ELR (cell line): ENCODE measurements around the gene CCDC102A.

Experiments used
- DNase-seq: peaks from one replicate; pipeline ENCODE4 v3.0.0-alpha.2; 2015; ENCODE audit warnings: low read depth

The CCDC102A gene

DNA sequence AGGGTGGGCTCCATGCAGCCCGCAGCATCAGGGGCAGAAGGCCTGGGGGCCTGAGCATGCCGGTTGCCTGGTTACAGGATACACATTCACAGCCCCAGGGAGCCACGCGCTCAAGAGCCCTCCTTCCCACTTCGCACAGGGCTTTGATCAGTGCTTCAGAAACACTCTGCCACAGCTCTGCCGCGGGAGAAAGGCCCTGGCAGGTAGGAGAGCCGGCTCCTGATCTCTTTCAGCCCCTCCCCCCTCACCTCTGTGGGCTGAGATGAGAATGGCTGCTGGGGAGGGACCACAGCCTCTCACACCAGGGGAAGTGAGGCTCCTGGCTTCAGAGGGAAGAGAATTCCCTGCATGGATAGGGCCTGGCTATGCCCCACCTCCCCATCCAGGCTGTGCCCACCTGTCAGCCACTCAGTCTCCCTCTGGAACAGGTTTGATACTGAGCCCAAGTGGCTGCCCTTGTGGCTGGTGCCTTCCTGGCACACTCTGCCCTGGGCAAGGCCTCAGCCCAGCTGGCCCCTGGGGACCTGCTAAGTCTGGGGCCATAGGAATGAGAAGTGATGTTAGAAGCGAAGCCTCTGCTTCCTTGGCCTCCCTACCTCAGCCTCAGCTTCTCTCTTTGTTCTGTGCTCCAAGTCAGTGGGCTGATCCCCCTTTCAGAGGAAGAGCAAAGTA lies 58.7 kb downstream of the CCDC102A start:
- no peak for DNase-seq

DNA sequence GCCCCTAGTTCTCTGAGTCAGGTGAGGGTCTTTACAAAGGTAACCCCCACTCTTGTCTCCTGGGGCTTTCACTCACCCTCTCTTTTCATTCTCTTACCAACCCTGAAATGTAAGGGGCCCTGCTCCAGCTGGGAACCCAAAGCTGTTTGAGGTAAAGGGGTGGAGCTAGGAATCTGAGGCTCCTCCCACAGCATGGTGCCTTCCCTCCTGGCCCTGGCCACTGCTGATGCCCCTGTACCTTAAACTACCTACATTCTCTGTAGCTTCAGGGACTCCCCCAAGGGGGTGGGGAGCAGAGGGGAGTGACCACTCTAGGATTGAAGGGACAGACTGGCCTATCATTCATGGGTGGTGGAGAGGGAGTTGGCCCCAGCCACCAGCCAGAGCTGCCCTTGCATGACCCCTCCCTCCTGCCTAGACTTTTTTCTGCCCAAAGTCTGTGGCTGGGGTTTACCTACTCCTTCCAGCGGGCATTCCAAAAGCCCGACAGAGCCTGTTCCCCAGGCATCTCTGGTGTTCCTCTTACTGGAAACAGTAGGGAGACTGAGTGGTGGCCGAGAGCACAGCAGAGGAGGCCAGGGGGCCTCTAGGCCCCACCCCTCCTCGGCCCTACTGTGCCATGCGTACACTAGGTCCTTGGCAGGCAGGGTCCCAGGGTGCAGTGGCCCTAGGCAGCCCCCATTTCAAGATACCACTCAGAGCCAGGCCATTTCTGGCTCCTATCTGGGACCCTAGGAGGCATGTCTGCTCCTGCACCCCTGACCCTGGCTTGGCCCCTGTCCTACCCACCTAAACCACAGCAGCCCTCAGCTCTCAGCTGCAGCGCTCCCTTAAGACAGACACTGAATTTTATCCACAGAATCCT lies 59.6 kb downstream of the CCDC102A start:
- DNase-seq, result no peak

DNA sequence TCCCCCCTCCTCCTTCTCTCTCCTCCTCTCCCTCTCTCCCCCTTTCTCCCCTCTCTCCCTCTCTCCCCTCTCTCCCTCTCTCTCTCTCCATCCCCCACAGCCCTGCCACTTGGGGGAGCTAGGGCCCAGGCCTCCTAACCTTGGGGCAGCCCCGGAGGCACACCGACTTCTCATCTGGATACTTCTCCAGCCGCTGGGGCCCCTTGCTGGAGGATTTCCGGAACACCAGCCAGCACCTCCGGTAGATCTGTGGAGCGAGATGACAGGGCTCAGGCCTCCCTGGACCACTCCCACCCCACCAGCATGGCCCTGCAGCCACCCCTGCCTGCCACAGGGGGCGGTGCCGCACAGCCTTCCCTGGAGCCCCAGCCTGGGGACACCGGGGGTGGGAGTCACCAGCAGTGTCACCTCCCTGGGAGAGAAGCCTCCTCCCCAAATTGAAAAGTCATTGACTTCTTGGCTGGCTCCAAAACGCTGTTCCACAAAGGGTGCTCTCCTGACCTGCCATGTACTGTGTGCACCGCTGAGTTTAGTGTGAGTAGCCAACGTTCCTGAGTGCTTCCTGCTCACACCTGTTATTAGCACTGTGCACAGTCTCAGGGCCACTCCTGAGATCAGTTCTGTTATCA lies 60.5 kb downstream of the CCDC102A start:
- DNase-seq, result peak; percentile 59

DNA sequence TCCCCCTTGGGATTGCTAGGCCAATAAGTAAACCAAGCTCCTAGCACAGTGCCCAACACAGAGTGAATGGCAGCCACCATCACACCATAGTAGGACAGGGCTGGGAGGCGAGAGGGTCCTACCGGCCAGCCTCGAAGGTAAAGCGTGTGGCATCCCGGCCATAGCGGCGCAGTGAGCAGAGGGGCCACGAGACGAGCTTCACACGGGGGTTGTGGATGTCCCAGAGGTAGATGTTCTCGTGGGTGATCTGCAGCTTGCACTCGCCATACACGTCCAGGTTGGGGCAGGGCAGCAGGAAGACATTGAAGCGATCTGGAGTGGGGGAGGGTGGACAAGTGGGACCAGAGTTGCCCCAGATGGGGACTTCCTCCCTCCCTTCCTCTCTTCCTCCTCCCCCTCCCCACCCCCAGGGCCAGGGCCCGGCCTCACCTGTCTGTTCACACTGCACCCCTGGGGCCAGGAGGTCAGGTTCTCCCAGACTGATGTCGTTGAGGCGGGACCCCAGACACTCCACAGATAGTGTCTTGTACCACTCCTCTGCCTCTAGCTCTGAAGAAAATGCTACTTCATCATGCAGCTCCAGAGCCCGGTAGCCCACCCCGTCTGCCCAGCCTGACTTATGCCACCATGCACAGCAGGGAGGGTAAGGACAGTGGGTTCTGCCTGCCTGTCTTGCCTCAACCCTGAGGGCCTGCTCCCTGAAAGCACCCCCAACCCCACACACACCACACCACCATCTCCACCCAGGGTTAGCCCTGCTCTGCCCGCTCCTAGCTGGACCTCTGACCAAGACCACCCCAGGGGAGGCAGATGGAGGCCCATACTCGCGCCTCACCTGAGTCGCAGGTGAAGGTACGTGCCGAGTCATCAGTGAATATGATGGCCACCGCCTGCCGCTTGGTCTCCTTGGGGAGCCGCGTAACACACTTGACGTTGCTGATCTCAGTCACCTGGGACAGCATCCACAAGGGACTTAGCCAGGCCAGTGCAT lies 61.4 kb downstream of the CCDC102A start:
- no peak for DNase-seq

DNA sequence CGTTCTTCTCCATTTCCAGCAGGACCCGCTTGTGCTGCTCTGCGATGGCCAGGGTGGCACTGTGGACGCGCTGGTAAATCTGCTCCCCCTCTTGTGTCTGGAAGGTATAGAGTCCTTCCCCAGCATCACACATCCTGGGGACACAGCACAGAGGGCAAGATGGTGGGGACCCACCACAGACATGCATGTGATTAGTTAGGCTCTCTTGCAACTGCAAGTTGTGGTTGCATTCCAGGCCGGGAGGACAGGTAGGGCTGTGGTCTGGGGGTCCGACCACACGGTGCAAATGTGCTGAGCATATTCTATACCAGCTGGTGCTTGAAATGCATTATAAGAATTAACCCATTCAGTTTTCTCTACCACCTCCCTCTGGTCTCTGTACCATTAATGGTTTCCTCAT lies 62.5 kb downstream of the CCDC102A start:
- no peak for DNase-seq

DNA sequence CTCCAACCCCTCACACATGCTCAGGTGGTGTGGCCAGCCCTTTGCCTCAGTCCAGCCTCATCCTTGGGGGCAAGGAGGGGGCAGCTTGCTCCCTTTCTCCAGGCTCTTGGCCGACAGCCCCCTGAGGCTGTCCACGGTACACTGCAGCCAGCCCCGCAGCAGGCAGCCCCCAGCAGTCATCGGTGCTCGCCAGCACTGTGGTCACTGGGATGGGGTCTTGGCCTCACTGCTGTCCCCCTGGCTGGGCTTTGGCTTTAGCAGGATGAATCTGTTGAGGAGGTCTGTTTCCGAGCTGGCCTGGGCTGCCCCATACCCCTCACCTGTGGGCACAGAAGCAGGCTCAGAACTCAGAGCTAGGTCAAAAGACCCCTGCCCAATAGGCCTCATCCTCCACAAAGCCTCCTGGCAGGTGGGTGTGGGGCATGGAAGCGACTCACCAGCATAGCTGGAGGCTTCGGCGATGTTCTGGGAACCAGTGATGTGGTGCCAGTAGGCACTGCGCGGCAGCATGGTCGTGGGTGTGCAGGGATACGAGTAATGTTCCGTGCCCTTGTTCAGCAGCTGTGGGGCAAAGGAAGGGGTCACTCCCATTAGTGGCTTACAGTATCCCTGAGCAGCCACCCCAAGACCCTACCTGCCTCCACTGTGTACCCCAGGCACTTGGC lies 63.1 kb downstream of the CCDC102A start:
- DNase-seq, result no peak

DNA sequence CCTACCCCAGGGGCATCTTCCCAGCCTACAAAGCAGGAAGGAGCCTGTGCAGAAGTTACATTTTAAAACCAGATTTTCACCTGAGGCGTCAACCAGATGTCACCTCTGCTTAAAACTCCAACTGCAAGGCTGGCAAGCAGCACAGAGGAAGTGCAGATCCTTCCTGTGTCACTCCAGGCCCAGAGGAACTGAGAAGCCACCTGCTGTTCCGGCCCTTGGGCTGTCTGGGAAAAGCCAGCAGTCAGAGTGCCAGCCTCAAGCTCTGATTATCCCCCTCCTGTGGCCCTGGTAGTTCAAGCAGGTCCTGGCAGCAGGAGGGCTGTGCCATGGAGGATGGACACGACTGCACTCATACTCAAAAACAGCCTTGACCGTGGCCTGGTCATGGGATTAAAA lies 63.7 kb downstream of the CCDC102A start:
- no peak for DNase-seq

DNA sequence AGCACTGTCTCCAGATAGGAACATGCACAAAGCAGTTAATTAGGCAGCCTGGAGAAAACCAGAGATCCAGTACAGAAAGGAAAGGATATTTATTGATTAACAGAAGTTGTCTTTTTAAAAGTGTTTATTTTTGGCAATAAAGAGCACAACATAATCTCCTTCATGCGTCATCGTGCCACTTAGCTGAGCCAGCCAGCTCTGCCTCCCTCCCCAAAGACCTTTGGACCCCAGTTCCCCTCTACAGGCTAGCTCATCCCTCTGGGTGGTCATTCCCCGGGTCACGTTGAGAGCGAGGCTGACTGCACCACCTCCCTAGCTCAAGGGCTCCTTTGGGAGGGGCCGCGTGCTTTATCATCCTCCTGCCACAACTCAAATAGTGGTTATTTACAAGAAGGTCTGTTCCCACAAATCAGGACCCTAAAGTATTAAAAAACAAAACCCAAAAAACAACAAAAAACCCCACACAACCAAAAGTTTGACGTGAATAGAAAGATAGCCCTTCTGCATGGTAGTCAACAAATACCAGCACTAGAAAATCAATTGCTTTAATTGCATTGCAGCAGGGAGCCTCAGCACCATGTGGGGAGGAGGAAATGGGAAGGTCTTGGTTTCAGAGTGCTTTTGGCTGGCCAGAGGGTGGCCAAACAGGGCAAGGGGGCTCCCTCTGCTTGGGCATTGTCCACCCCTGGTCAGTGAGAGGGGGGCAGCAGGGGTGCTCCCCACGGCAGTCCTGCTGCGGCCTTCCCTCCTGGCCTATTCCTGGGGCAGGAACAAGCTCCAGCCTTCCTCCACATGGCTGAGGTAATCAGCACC lies 64.3 kb downstream of the CCDC102A start:
- DNase-seq, result no peak

DNA sequence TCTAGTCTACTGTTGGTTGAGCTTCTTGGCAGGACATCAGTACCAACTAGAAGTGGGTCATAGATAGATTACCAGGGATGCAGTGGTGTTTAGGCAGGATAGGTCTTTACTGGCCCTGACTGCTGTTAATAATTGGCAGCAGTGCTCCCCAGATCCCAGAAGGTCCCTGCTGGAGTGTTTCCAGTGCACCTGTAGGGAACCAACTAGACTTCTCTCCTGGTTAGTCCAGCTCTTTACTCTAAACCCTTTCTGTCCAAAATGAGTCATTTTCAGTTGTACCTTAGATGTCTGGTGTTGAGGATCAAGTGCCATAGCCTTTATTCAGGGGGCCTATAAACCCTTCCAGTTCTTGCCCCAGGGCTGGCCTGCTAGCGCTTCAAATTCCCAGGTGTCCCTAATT lies 65.2 kb downstream of the CCDC102A start:
- no peak for DNase-seq

DNA sequence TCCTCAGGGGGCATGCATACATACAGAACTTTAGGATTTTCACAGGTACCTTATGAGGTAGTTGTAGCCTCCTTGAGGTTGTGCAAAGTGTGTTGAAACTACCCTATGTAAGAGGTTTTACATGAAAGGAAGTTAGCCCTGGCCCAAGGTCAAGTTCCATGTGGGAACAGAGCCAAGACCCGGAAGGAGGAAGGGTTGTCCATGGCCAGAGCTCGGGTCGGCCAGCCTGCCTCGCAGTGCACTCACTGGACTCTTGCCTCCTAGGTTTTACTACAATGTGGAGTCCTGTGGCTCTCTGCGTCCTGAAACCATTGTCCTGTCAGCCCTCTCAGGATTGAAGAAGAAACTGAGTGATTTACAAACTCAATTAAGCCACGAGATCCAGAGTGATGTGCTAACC lies 65.7 kb downstream of the CCDC102A start:
- DNase-seq, result no peak

DNA sequence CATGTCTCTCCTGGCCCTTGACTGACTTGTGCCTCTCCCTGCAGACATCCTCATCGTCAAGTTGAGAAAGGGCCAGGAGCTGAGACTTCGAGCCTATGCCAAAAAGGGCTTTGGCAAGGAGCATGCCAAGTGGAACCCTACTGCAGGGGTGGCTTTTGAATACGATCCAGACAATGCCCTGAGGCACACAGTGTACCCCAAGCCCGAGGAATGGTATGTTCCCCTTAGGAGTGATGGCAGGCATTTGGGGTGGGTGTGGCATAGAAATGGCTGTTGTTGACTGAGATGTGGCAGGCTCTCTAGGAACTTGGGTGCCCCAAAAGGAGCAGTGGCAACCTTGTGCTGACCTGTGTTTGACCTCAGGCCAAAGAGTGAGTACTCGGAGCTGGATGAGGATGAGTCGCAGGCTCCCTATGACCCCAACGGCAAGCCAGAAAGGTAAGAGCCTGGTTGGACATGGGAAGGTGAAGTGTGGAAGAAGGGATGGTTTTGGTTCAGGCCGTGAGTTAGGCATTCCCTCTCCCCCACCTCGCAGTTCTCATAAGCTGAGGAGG lies 66.4 kb downstream of the CCDC102A start:
- DNase-seq, result no peak

DNA sequence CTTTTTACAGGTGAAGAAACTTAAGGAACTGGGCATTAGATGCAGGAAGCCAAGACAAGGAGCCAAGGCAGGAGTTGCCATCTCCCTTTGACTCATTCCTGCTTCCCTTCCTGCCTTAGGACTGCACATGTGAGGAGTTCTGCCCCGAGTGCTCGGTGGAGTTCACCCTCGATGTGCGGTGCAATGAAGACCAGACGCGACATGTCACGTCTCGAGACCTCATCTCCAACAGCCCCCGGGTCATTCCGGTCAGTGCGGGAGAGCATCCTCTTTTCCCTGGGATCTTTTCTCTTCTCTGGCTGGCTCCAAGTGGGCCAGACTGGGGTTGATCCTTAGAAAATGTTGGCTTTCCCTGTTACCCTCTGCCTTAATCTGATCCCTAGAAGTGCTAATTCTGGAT lies 67.3 kb downstream of the CCDC102A start:
- no peak for DNase-seq

DNA sequence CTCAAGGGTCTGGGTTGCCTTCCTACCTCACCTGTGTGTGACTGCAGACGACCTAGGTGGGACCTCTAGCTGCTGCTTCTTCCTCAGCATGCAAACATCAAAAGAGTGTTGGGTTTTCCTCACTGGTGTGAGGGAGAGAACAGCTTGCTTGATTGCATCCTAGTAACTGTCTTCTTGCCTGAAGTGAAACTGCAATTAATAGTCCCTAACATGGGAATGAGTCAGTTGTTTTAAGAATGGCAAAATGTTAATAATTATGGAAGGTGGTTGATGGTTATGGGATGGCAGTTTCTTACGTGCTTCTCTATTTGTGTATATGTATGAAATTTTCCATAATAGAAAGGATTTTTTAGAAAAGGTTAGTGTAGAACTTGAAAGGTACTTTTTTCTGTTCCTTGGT lies 68.0 kb downstream of the CCDC102A start:
- DNase-seq, result no peak

DNA sequence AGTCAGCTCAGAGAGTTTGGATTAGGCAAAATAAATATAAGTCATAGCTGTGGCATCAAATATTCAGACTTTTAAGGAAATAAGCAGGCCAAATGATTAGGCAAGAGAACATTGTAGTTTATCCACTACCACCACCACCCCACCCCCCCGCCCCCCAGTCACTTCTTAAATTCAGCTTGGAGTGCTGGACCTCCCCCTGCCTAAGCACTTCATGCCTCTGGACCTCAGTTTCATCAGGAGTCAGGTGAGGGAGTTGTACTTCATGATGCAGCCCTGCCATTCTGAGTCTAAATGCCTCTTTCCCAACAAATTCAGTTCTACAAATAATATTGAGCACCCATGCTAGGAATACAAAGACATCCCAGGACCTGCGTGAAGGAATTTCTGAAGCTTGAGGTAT lies 71.8 kb downstream of the CCDC102A start:
- no peak for DNase-seq

DNA sequence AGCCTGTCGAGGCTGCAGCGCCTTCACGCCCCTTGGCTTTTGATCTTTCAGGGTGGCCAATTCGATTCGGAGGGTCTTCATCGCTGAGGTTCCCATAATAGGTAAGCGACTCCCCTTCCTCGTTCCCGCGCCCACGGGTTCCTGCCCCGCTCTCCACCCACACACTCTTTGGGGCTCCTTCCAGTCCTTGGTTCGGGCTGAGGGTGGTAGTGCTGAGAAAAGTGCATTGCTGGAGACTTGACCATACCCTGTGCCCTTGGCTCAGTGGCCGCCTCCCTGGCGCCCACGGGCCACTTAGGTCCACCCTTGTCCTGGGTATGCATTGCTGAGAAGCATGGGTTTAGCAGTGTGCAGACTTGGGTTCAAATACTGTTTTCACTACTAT lies 73.4 kb downstream of the CCDC102A start:
- DNase-seq, result peak; percentile 37

DNA sequence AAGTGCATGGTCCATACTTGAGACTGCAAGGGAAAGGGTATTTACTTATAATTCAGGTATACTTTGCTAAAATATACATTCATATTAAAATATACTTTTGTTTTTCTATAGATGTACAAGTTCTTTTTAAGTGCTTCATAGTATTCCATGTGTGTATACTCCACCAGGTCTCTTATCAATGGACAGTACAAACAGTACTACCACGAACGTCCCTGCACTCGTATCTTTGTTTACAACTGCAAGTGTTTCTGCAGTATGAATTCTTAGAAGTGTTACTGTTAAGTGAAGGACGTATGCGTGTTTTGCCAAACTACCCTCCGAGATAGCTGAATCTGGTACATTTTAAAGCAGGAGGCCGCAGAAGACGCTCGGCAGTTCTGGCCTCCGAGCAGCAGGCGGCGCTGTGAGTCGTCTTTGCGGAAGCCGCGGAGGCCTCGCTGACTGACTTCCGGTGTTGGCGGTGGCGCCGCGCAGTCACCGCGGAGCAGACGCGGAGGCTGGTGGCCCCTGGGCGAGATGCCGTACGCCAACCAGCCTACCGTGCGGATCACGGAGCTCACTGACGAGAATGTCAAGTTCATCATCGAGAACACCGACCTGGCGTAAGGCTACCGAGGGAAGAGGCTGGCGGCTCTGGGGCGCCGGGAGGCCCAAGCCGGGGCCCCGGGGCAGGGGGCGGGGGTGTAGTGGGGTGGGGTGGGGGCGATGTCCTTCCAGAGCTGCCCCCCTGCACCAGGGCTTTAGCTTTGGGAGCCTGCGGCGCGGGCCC lies 74.0 kb downstream of the CCDC102A start, which contains the start of gene POLR2C:
Gene POLR2C (plus strand): TSS at position 471 of the 769 bp plus-strand sequence. CDS start 46 bp downstream, at position 517.
- DNase-seq, result peak; percentile 88
